Psoas muscle (tissue), 8 donors: ENCODE measurements around the gene AKAP5. TPM values are rescaled to one million over a fixed set of nuclear protein-coding genes. Genes with fewer than 3 reads are reported as not detected.
A peak's percentile ranks its signal among the peaks of the same experiment; 100 is the strongest.

ENCODE experiments used
- ATAC-seq, 4 donors: fragments of 200-7000 bp; cut with Tn5 transposase; one replicate each; pipeline ENCODE4 v1.9.1; 2020; ENCODE audit warnings: moderate library complexity in 3 of 4, mild to moderate bottlenecking in 2 of 4
- DNase-seq, 2 donors: peaks; one replicate each; pipeline ENCODE4 v3.0.0-alpha.2; 2020
- H3K27ac ChIP-seq: fragments of 200-600 bp; one replicate; pipeline ENCODE4 v1.8.0; 2022
- H3K27me3 ChIP-seq, 3 donors: fragments of 200-600 bp in 1 of 3; one replicate each; pipeline versions ENCODE4 v1.6.1 to v1.8.0; 2013 to 2022; ENCODE audit warnings: low read length in 2 of 3, mild to moderate bottlenecking in 2 of 3, moderate library complexity in 1 of 3; ENCODE audit not compliant: insufficient read depth in 3 of 3
- H3K36me3 ChIP-seq, 2 donors: fragments of 200-600 bp in 1 of 2; one replicate each; pipeline versions ENCODE4 v1.6.1 to v1.8.0; 2013 to 2022; ENCODE audit warnings: low read depth in 1 of 2, mild to moderate bottlenecking in 1 of 2, moderate library complexity in 1 of 2; ENCODE audit not compliant: insufficient read depth in 1 of 2
- H3K4me1 ChIP-seq: fragments of 200-600 bp; one replicate; pipeline ENCODE4 v1.8.0; 2022
- H3K4me3 ChIP-seq: fragments of 200-600 bp; one replicate; pipeline ENCODE4 v1.8.0; 2022; ENCODE audit warnings: mild to moderate bottlenecking
- H3K9me3 ChIP-seq: fragments of 200-600 bp; one replicate; pipeline ENCODE4 v1.8.0; 2022
- CTCF ChIP-seq: fragments of 200-600 bp; IDR thresholded peaks from one replicate; pipeline ENCODE4 v1.8.0; 2022; ENCODE audit warnings: antibody characterized with exemption
- WGBS, 3 donors: extraction: QIAGEN DNeasy Blood & Tissue Kit; methylation state at CpG; one replicate each; pipeline versions ENCODE4 v1.1.6 to v1.1.7; 2013; 5-methylcytosine and 5-hydroxymethylcytosine counted together
- intact Hi-C, 2 donors: fragments of 100-400 bp; cut with DNase I; formaldehyde crosslinking; loops; one replicate each; pipeline versions ENCODE4 v1.11.0 to v1.14.2; 2022
- polyA plus RNA-seq, 3 donors: library from polyadenylated mRNA; stranded (reverse); fragments of 200-250 nt; gene quantifications; one replicate each; pipeline ENCODE4 v1.2.3, GENCODE V29; 2013
- total RNA-seq, 4 donors: library from RNA; stranded (reverse); fragmentation: NEBNext Ultra II Directional in 2 of 4; extraction: Animal tissue kit (Norgen Biotek cat#: 25700) in 2 of 4; gene quantifications; one replicate each; pipeline versions ENCODE4 v1.2.1 to v1.2.4, GENCODE V29; 2021 to 2023
- donor health status: healthy with polysubstance abuse.
- donor health status: DM: no; HTN: no; CAD: no; lungs with moderate emphysema.
- donor health status: Bipolar disorder and iron deficiency.
- donor health status: healthy.
- donor health status: DM: yes; HTN: yes; CAD: no.
- donor health status: DM: no; HTN: no; CAD: no.
- donor health status: DM: no; HTN: no; CAD: no.
- donor health status: DM: yes; HTN: yes; CAD: no.

AKAP5 gene
- total and polyA plus RNA-seq, 7 donors, result 0.01 to 0.18 (median 0.08) TPM

DNA sequence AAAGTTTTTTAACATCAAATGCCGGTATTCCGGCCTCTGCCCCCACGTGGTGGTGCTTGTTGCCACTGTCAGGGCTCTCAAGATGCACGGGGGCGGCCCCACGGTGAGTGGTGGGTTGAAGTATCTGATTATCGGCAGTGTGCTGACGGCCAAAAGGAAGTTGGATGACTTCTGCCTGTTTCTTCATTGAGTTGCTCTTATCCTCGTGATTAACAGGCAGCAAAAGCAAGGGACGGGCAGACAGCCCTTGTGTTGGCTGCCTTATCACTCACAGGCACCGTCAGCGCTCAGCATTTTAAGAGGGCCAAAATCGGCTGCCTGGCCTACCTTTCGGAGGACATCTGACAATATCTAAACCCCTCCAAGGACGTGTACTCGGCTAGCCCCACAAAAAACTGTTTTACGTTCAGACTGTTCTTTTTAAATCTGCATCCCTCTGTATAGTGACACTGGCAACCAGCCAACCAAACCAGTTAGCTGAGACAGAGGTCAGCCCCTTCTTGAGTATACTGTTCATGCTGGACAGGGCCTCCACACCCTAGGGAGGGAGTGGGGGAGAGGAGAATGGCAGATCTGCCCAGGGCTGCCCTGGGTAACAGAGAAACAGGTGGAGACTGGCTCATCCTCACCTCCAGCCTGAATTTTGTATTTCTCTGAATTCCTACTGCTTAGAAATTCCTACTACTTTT lies 22.9 kb upstream of the AKAP5 start:
- no peak for DNase-seq
- no peak for ATAC-seq
- Histone ChIP-seq H3K4me1 (no peaks in the 10 kb centered on the region), H3K27me3 (no peaks in the 10 kb centered on the region), H3K9me3 (no peaks in the 10 kb centered on the region), H3K27ac (no peak overlapping the region), H3K4me3 (no peak overlapping the region), H3K36me3 (peaks cover 7 to 90% of the 10 kb centered on the region in 2 donors)
- TF ChIP-seq CTCF, result no peak
- 84 to 89% (median 88%) methylated on average over 17 of the region's 17 CpGs for WGBS, 3 donors
- intact Hi-C loops, result loop anchor here in 1 of 2 donors (10.0 kb wide), 1 partner anchor 318 kb away; no protein-coding TSS in a partner anchor

DNA sequence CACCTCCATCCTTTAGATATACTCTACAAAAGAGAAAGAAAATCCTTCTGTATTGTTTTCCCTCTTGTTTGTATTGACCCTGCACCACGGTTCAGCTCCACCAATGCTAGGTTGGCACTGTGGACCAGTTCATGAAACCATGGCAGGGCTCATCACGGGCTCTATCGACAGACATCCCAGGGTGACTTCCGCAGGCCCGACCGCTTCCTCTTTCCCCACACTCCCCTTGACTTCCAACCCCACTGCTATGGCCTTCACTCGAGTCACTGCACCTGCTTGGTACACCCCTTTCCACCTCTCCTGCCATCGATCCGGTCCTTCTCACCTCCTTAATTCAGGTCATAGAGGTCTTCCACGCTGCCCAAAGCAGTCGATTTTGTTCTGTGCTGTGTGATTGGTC lies 21.2 kb upstream of the AKAP5 start:
- DNase-seq, result no peak
- WGBS, 3 donors, result 87 to 89% (median 88%) methylated on average over 11 of the region's 11 CpGs
- Histone ChIP-seq H3K27me3 (no peaks in the 10 kb centered on the region), H3K4me1 (no peaks in the 10 kb centered on the region), H3K9me3 (no peaks in the 10 kb centered on the region), H3K4me3 (no peak overlapping the region), H3K36me3 (peaks cover 4 to 90% of the 10 kb centered on the region in 2 donors), H3K27ac (no peak overlapping the region)
- no peak for TF ChIP-seq CTCF
- ATAC-seq, result no peak
- intact Hi-C loops, result loop anchor here in 1 of 2 donors (10.0 kb wide), 1 partner anchor 319 kb away; no protein-coding TSS in a partner anchor

DNA sequence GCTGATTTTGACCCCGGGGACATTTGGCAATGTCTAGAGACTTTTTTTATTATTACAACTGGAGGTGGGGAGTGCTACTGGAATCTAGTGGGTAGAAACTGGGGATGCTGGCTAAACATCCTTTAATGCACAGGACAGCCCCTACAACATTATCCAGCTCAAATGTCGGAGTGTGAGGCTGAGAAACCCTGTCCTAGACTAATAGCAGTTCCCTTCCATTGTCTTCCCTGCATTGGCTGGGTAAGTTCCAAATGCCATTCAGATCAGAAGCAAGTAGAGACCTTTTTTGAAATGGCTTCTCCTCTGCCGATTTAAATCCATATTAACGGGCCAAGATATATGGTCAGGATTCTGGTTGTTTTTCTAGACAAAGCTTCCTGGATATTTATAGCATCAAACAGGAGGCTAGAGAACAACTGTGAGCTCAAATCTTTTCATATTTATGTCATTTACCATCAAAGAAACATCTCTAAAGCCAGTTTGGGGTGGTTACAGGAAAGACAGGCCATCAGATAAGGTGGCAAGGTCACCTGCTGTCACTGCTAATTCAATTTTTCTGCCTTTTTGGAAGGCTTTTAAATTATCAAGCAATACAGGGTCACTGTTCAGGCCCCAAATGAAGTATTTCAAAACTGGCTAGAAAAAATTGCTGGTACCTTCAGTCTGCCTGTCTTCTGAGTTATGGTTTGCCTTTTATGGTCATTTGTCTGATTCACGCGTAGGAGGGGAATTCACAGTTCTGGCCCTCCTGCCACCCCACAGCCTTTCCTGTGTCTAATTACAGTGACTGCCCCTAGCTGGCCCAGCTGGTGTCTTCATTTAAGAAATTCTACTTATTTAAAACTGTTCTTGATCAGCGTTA lies 20.1 kb upstream of the AKAP5 start:
- no peak for TF ChIP-seq CTCF
- Histone ChIP-seq H3K27me3 (no peaks in the 10 kb centered on the region), H3K27ac (peak overlapping the region; percentile 30), H3K9me3 (no peaks in the 10 kb centered on the region), H3K4me3 (no peak overlapping the region), H3K4me1 (no peaks in the 10 kb centered on the region), H3K36me3 (peaks cover 7 to 90% of the 10 kb centered on the region in 2 donors)
- intact Hi-C loops, result loop anchor here in 1 of 2 donors (10.0 kb wide), 1 partner anchor 320 kb away; no protein-coding TSS in a partner anchor
- DNase-seq, result no peak
- WGBS, 3 donors, result 59 to 73% (median 72%) methylated on average over 7 of the region's 7 CpGs
- peak in 1 of 4 donors; percentile 10 for ATAC-seq

DNA sequence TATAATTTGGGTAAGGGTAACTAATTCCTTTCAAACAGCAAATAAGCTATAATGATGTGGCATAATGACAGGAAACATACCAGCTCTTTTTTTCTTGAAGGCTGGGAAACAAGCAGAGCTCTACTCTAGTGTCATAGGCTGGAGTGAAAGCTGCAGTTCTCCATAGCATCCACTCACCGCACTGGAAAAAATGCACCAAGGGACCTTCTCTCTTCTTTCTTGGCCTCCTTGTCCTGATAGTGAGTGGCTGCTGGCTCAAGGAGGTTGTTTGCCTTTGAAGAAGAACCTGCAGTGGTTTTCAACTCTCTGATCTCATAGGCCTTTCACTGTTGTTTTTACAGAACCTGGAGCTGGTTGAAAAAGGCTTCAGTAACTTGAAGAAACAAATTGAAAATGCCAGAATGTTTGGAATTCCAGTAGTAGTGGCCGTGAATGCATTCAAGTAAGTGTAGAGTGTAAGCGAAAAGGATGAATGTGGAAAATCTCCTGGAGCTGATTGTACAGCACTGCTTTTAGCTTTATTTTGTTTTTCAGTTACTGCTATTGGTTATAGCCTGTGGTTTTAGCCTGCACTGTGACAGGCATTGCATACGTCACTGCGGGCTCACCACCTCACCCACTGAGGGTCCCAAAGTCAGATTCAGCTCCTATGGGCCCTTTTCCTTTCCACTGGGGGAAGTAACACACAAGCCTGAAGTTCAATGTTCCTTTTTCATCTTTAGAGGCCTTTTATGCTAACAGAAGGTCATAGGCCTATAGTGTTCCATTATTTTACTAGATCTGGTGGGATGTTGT lies 17.2 kb upstream of the AKAP5 start:
- no peaks in the 10 kb centered on the region for H3K27me3 ChIP-seq
- H3K27ac ChIP-seq, result no peak overlapping the region
- H3K9me3 ChIP-seq, result no peaks in the 10 kb centered on the region
- no peak overlapping the region for H3K4me3 ChIP-seq
- no peak for TF ChIP-seq CTCF
- peaks cover 10 to 90% of the 10 kb centered on the region in 2 donors for H3K36me3 ChIP-seq
- intact Hi-C loops, result loop anchor here in 1 of 2 donors (10.0 kb wide), 1 partner anchor 323 kb away; no protein-coding TSS in a partner anchor
- DNase-seq, result no peak
- ATAC-seq, result no peak
- H3K4me1 ChIP-seq, result no peaks in the 10 kb centered on the region
- WGBS, 3 donors, result 93 to 95% (median 94%) methylated on average over 5 of the region's 5 CpGs
